ENCODE measurements around the gene STK32B. TPM values are rescaled to one million over a fixed set of nuclear protein-coding genes. Genes with fewer than 3 reads are reported as not detected.

Gene STK32B
- total RNA-seq, 4 donors from 2014 or later = 0.09 to 3.2 (median 0.38) TPM; not detected in 1

- no peaks in the 10 kb centered on the region for H3K36me3 ChIP-seq
- intact Hi-C loops (cut with DNase I) = no loop called here
- H3K27ac ChIP-seq = no peak overlapping the region
- no peaks in the 10 kb centered on the region for H3K4me1 ChIP-seq
- DNase-seq = no peak
- H3K4me3 ChIP-seq = no peak overlapping the region
- H3K27me3 ChIP-seq = no peaks in the 10 kb centered on the region
- TF ChIP-seq CTCF (IDR thresholded peaks at IDR 0.05) (no peak), POLR2A (IDR thresholded peaks at IDR 0.05) (no peak)
- H3K9me3 ChIP-seq = no peaks in the 10 kb centered on the region
- WGBS, 2 donors = 72 to 94% methylated on average over 4 of the region's 4 CpGs
Measured at GRCh38 chr4:5451243-5451642, 400.0 kb downstream of the STK32B start.

- whole genome bisulfite sequencing, 2 donors = 83 to 84% methylated on average over 4 to 5 of the region's 7 CpGs
- no peaks in the 10 kb centered on the region for H3K9me3 ChIP-seq
- H3K27me3 ChIP-seq = no peaks in the 10 kb centered on the region
- H3K27ac ChIP-seq = no peak overlapping the region
- TF ChIP-seq CTCF (IDR thresholded peaks at IDR 0.05) (no peak), POLR2A (IDR thresholded peaks at IDR 0.05) (no peak)
- DNase-seq = no peak
- H3K4me3 ChIP-seq = no peak overlapping the region
- no peaks in the 10 kb centered on the region for H3K36me3 ChIP-seq
- intact Hi-C loops (cut with DNase I) = no loop called here
- no peaks in the 10 kb centered on the region for H3K4me1 ChIP-seq
Measured at GRCh38 chr4:5452156-5452555, 400.9 kb downstream of the STK32B start.

- Histone ChIP-seq H3K4me1 (no peaks in the 10 kb centered on the region), H3K27ac (no peak overlapping the region), H3K4me3 (no peak overlapping the region), H3K36me3 (no peaks in the 10 kb centered on the region), H3K9me3 (no peaks in the 10 kb centered on the region), H3K27me3 (no peaks in the 10 kb centered on the region)
- TF ChIP-seq POLR2A (IDR thresholded peaks at IDR 0.05) (no peak), CTCF (IDR thresholded peaks at IDR 0.05) (no peak)
- WGBS, 2 donors = 85 to 88% methylated on average over 6 to 7 of the region's 14 CpGs
- intact Hi-C loops (cut with DNase I) = no loop called here
- DNase-seq = no peak
Measured at GRCh38 chr4:5455003-5455585, 403.8 kb downstream of the STK32B start.

- H3K27me3 ChIP-seq = no peaks in the 10 kb centered on the region
- no peak for TF ChIP-seq CTCF (IDR thresholded peaks at IDR 0.05)
- no peaks in the 10 kb centered on the region for H3K36me3 ChIP-seq
- no peaks in the 10 kb centered on the region for H3K9me3 ChIP-seq
- no peak for DNase-seq
- no peak overlapping the region for H3K27ac ChIP-seq
- 75 to 84% methylated on average over 6 to 8 of the region's 17 CpGs for WGBS, 2 donors
- intact Hi-C loops (cut with DNase I) = no loop called here
- no peak overlapping the region for H3K4me3 ChIP-seq
- no peaks in the 10 kb centered on the region for H3K4me1 ChIP-seq
Measured at GRCh38 chr4:5456296-5456845, 405.1 kb downstream of the STK32B start.

GRCh38 chr4:5458676-5459075, 407.4 kb downstream of the STK32B start:
- no peak for DNase-seq
- TF ChIP-seq POLR2A (IDR thresholded peaks at IDR 0.05) (no peak), CTCF (IDR thresholded peaks at IDR 0.05) (no peak)

More at GRCh38 chr4:5458676-5459075, 407.4 kb downstream of the STK32B start:
- no peaks in the 10 kb centered on the region for H3K36me3 ChIP-seq
- no peaks in the 10 kb centered on the region for H3K27me3 ChIP-seq
- no peaks in the 10 kb centered on the region for H3K9me3 ChIP-seq
- H3K4me3 ChIP-seq = no peak overlapping the region
- no peak overlapping the region for H3K27ac ChIP-seq
- intact Hi-C loops (cut with DNase I) = no loop called here
- no peaks in the 10 kb centered on the region for H3K4me1 ChIP-seq
- WGBS, 2 donors = 83 to 88% methylated on average over 3 to 7 of the region's 8 CpGs
